CD4-positive, alpha-beta T cell treated with Interleukin-6 at 100 ng/mL for 8 hours (primary cell): ENCODE data around the gene KRT76.
"Not testable (repeated sequence)": the region's sequence is repeated elsewhere in the genome, so short reads cannot be mapped to it uniquely, and the experiment has no call there.

Experiments used
- DNase-seq: peaks from one replicate; pipeline ENCODE4 v3.0.0-alpha.2; 2020; ENCODE audit warnings: mixed read lengths, low spot score

Gene KRT76

DNA sequence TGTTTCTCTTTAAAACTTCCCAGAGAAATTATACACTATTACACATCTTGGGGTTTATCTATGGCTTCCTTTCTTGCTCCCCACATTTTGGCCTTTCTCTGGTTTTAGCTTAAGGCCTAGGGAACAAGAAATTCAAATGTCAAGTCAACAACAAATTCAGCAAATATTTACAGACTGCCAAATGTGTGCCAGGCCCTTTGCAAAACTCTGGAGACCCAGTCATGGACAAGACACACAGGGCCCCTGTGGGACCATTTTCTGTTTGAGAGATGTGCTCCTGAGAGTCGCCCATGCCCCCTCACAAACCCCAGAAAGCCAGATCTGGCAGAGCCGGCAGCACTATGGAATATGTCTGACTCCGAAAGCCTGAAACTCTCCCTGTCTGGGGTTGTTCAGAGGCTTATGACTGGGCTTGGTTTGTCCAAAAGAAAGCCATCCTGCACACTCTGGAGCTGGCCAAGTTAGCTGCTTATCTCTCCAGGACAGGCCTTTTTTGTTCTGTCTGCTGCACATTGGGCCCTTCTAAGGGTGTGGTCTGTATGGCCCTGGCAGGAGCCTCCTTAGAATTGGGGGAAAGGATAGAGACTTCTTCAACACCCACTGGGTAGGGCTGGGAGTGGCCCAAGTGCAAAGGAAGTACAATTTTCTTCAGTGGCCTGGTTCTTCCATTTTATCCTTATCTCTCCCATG, 19.8 kb upstream of the KRT76 start:
- no peak for DNase-seq

DNA sequence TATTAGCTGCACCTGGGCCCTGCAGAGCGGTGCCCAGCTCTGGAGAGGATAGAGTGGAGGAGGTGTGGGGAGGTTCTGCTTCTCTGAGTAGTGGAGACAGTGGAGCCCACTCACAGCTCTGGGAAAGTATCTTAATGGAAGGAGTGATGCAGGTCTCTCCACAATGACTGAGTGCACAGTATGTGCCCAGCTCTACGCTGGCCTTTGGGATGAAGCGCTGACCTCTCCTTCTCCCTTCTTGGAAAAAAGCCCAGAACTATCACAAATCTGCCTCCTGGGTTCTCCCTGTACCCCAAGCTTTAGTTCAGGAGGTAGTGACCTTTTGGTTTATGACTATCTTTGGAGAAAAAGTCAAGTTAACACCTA, 19.3 kb upstream of the KRT76 start:
- no peak for DNase-seq

DNA sequence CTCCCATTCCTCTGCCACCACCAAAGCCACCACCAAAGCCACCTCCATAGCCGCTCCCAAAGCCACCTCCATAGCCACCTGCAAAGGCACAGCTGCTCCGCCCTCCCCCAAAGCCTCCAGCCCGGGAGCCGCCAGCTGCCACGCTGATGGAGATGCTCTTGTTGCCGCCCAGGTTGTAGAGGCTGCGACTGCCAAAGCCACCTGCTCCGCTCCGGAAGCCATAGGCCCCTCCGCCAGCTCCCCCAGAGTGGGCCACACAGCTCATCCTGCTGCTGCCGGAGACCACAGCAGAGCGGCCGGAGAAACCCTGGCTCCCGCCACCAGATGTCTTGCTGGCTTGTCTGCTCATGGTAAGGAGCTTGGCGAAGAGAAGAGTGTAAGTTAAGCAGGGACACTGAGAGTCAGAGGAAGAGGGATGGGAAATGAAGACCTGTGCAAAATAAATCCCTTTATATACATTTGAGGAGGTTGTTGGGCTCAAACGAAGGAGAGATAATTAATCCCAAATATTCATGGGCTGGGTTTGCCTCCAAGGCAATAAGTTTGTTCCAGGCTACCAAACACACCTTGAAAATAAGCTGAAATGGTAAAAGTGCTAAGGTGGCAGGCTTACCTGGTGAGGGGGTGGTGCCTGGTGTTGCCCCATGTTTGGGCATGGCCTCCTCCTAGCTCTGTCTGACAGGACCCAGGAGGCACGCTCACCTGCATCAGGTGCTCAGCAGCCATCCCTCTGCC, 18.7 kb upstream of the KRT76 start, which contains the start of gene KRT3:
TSS of gene KRT3 (minus strand) at position 424 of the 735 bp plus-strand sequence. CDS start at position 349, 75 bp downstream.
- DNase-seq = no peak

DNA sequence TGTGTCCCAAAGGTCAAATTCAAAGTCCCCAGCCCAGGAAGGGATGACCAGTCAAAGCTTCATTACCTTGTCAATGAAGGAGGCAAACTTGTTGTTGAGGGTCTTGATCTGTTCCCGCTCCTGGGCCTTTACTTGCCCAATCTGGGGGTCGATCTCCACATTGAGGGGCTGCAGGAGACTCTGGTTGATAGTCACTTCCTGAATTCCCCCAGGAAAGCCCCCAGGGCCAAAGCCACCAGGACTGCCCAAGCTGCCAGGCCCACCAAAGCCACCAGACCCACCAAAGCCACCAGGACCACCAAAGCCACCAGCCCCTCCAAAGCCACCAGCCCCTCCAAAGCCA, 18.2 kb upstream of the KRT76 start:
- DNase-seq = not testable (repeated sequence)

DNA sequence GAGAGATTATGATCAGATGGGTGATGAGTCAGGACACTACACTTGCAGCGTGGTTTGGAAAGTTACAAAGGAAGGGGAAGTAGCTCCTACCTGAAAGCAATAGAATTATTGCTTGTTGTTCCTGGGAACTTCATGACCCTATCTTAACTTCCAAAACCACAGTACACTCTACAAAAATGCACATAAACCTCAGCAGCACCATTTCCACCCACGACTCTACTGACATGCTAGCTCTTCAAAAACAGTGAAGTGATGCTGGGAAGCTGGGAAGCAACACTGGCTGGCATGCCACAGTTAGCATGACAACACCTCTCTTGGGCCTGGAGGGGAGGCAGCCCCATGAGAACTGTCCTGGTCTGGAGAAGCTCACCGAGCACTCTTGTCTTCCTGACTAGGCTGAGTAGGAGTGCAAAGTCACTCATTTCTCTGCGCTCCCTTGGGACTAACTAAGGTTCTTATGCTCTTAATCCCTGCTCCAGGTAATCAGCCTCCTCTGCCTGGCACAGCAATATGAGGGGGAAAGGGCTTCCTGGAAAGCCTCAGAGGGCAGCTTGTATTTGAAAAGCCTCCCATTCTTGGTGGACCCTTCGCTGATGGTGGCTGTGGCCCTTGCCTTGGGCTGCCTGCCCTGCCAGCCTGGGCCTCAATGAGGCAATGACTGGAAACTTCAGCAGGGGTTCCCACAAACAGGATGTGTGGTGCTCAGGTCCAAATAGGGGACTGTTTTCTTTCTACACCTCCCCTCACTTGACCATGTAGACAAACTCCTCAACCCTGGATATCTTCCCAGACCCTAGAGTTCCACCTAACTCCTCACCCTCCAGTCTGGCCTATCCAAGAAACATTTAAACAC, 17.6 kb upstream of the KRT76 start:
- no peak for DNase-seq

DNA sequence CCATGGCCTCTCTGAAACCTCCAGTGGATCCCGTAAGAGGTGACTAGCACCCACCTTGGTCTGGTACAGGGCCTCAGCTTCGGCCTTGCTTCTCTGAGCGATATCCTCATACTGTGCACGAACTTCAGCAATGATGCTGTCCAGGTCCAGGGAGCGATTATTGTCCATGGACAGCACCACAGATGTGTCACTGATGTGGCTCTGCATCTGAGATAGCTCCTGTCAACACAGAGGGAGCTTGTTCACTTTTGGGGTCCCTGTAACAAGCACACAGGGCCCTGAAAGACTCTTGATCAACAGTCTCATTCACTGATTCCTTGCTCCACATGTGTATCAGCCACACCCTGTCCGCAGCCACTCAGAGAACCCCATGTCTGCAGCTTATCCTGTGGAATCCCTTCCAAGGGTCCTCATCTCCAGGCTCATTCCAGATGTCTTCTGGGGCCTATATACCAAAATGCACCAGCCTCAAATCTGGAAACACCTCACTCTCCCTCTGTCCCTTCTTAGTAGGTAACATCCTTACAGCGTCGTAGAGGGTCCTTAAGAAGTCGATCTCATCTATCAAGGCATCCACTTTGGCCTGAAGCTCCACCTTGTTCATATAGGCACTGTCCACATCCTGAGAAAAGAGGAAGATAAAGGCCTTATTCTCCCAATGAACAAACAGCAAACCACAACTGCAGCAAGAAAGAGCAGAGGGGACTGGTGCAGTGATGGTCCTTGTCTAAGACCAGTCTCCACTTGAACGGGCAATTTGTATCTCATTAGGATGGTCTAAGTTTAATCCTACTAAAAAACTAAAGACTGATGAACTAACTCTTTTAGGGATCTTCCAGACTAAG, 15.3 kb upstream of the KRT76 start:
- DNase-seq = no peak

DNA sequence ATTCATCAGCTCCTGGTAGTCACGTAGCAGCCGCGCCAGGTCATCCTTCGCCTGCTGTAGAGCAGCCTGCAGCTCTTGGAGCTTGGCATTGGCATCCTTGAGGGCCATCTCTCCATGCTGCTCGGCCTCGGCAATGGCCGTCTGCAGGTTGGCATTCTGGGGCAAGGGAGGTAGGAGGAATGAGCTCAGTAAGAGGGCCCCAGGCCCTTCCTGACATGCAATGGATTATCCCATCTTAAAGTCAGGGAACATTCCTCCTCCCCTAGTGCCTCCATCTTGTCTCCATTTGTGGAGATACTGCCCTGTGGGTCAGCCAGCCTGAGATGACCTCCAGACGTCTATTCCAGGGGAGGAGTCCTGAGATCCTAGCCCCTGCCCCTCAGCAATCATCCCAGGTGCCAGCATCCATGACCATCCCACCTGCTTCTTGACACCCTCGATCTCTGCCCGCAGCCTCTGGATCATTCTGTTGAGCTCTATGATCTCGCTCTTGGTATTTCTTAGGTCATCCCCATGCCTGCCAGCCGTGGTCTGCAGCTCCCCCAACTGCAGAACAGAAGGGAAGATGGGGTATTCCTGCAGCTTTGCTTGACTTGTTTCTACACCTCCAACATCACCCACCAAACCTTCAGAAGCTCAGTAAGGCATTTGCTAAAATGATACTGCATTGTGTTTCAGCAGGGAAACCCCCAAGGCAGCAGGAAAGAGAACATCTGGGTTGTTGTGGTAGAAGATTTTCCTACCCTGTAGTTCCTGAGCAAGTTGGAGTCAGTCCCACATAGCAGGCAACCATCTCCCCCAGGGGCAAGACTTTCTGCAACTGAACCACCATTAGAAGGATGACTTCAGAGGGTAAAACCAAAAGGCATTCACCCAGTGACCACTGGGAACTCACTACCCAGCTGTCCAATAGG, 14.4 kb upstream of the KRT76 start:
- no peak for DNase-seq

DNA sequence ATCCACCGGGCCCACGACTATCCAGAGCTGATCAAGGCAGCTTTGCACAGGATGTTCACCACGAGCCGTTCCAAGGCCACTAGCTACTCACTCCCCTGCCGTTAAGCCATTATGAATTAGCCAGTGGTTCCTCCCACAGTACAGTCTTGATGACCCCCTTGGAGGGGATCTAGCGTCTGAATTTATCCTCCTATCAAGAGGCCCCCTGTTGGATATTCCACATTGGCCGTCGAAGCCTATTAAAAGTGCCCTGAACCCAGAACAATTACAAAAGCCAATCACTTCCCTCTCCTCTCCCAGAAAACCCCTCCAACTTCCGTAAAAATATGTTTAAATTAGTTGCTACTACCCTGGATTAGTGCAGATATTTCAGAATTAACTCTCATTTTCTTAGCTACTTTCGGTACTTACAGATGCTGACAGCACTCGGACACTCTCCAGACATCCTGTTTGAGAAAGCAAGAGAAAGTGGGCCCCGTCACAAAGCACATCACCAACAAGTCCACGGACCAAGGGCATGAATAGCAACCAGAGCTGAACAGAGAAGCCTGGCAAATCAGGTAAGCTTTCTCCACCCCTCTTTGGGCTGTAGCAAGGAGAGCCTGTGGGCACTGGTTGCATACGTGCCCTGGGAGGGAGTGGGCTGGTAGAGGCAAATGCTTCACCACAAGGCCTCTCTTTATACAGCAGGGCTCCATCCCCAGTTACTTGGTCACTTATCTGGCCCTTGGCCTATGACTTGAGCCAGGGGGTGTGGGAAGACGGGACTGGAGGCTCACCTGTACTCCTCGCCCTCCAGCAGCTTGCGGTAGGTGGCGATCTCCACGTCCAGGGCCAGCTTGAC, 13.5 kb upstream of the KRT76 start:
- DNase-seq = no peak

DNA sequence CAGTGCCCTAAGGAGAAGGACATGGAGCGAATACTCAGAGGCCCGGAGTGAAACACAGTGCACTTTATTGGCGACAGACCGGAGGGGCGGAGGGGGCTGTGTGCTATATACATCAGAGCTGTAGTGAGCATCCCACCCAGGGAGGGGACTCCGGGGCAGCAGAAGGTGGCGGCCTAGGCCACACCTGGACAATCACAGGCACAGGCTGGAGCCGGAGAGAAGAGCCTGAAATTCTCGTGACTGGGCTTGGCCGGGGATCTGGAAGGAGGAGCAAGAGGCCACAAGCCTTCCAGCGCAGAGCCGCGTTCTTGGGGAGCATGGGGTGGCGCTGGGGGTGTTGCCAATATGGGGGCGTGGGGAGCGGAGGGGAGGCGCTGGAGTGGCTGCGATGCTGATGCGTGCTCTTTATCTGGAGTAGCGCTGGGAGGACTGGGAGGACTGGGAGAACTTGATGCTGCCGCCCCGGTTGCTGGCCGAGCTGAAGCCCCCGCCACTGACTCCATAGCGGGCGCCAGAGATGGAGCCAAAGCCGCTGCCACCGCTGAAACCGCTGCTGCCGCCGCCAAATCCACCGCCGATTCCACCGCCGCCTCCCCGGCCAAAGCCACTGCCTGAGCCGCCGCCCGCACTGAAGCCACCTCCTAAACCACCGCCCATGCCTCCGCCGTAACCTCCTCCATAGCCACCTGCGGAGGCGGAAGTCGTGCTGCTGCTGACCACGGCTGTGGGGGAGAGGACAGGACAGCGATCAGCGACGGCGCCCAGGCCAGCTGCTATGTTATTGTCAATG, 12.7 kb upstream of the KRT76 start:
- no peak for DNase-seq

DNA sequence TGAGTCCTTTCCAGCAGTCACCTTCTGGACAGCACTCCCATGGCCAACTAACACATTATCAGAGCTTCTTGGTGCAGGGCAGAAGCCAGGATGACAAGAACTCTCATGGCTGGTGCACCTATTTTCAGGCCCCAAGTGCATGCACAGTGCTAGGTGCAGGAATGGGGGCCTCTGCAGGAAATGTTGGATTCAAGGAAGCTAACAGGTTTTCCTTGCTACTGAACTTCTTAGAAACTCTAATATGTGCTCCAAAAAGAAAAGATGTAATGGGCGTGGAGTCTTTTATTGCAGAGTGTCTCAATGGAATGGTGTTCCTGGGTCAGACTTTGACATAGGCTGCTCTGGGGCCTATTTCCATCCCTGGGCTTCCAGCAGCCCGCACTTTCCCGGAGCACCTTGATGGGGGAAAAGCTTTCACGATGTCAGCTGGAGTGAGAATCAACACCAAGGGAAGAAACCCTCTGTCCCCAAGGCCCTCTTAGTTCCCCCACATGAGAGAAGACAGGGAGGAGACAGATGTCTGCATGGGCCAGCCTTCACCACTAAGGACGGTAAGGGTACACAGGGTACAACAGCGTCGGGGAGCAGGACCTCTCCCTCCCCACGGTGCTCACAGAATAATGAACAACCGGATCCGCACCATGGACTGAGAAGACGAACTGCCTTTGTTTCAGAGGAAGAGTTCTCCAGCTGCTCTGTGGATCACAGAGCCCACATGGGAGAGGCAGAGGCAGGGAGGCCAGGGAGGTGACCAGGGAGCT, 11.9 kb upstream of the KRT76 start:
- DNase-seq = no peak

DNA sequence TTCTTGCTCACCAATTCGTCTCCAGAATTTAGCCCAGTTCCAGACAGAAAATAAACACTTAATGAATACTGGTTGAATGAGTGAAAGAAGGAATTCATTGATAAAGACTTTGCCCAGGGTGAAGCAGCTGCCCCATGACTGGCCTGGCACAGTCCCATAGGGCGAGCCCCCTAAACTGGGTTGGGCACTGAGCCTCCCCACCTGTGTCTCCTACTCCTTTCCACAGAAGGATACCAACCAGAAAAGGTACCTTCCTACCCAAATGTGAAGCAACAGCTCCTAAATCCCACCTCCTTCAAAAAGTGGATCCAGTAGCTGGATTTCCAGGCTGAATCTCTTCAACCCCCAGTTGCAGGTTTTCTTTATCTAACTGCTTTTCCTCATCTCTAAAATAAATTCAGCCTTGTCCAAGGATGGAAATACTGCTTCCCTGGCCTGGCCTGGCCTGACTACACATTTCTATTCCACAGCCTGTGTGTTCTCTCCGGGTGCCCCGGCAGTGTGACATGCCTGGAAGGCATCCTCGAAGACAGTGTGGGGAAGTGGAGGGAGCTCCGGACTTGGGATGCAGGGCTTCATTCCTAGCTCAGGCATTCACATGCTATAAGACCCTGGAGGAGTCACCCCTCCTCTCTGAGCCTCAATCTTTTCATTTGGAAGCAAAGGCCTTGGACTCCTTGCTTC, 11.2 kb upstream of the KRT76 start:
- DNase-seq = no peak

DNA sequence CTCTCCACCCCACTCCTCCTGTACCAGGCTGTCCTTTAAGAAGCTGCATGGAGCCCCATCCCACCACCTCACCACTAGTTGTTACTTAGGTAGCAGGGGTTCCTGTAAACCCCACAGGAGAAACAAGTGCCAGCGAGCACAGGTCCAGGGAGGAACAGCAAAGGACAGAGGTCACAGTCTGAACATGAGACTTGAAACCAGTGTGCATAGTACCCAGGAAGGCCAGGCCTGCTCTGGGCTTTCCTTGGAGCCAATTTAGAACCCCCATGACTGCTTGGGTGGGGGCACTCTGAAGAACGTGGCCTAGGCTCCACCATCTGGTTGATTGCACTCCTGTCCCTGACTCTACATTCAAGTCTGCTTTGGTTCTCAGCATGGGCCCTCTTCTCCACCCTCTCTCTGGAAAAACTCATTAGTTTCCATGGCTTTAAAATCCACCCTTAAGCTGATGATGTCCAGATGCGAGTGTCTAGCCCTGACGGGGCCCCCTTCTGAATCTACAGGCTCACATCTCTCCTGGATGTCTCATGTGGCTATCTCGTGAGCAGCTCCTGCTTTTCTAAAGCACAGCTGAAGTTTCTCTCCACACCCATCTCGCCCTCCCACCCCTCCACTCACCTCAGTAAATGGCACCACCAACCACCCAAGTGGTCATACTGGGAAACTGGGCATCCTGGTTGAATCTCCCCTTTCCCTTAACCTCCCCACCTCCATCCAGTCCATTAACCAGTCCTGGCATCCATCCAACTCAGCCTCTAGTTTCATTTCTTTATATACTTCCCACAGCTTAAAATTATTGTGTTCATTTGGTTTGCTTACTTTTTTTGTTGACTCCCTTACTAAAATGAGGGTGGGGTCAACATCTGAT, 10.4 kb upstream of the KRT76 start:
- no peak for DNase-seq

DNA sequence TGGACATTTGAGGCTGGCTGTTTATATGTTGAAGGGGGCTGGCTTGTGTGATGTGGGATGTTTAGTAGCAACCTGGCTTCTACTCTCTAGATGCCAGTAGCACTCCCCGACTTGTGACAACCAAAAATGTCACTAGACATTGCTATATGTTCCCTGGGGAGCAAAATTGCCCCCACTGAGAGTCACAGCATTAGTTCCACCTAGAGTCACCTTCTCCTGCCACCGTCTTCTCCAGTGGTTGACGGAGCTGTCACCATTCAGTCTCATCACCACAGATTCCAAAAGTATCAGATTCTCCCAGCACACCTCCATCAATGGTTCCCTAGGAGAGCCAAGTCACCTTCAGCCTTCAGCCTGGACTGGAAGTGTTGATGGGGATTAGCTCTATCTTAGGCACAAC, 7.8 kb upstream of the KRT76 start:
- DNase-seq = no peak

DNA sequence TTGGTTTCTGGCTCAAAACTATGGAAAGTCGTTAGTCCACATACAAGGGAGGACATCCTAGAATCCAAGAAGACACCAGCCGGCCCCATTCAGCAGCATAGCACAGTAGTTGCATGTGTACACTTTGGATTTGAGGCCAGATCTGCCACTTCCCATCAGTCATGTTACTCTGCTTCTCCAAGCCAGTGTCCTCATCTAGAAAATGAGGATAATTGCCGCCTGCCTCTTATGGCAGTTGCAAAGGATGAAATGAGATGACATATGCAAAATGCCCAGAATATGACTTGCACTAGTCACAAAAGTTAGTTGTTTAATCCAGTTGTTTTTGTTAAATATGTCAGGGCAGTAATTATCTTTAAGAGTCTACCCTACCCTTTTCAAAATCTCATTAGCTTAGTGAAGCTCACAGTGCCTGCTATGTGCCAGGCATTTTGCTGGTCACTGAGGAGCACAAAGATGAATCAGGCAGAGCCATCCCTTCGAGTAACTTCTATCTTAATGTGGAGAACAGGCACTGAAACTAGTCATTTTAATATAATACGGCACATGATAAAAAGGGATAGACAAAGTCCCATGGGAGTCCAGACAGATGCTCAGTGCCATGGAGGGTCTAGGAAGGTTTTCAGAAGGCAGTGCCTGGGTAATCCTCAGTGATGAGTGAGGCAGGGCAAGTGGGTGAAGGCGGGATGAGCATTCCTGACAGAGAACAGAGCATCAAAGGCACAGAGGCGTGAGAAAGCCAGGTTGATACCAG, 6.6 kb upstream of the KRT76 start:
- DNase-seq = no peak

DNA sequence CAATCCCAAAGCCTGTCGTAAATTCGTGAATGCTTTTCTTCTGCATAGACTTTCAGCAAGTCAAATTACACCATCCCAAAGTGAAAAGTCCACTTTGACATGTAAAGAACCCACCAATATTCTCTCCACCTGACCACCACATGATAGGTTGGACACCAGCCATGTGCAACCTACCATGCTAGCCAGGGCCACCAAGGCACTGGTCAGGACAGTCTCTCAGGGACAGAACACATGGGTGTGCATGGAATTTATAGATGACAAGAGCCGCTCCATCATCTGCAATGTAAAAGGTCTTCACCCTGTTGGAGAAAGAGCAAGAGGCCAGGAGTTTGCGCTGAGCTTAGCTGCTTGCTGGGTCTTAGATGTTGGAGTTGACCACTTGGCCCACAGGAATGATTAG, 5.4 kb upstream of the KRT76 start:
- DNase-seq = no peak
